Measurements from ENCODE around the gene CD177.
"Not testable (repeated sequence)": the region's sequence is repeated elsewhere in the genome, so short reads cannot be mapped to it uniquely, and the experiment has no call there.

Gene CD177

DNA sequence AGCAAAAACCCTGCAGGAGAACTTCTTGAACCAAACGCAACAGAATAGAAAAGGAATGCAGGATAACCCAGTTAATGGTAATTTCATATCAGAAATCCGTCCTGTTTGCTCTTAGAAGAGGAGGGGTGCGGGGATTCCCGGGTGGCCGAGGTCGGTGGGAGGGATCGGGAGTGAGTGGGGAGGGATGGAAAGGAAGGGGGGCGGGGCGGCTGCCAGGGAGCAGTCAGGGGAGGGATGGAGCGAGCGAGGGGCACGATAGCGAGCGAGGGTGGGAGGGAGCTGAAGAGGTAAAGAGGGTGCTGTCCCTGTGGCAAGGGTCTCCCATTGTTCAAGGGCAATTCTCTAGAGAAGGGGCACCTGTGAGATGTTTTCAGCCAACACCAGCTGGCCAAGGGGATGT is 26.5 kb downstream of the CD177 start:
- DNase-seq (ENCODE audit: extremely low read depth in 1 of 2, low read depth in 1 of 2) = no peak

DNA sequence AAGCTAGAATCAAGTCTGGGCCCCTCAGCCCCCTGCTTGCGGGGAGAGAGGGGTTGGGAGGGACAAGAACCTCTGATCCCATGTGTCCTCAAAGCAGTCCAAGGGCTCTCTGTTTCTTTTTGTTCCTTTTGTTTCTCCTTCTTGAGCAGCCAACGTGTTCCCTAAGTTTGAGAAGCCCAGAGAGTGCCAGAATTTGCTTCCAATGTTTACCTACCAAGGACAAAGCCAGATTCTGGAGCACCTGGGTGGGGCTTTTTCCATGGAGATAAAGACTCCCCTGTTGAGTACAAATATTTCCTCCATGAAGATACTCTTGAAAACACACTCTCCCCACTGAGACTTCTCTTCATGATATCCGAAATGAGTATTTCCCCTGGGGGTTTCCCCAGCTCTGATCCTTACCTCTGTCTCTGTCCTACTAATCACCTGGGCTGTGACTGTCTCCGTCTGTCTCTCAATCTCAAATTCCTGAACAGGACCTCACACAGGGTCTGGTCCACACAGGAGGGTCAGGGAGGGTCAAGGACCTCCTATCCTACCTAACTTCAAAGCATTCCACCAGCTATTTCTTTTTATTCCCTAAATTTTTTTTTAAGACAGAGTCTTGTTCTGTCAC is 27.4 kb downstream of the CD177 start:
- no peak for DNase-seq (ENCODE audit: extremely low read depth in 1 of 2, low read depth in 1 of 2)

DNA sequence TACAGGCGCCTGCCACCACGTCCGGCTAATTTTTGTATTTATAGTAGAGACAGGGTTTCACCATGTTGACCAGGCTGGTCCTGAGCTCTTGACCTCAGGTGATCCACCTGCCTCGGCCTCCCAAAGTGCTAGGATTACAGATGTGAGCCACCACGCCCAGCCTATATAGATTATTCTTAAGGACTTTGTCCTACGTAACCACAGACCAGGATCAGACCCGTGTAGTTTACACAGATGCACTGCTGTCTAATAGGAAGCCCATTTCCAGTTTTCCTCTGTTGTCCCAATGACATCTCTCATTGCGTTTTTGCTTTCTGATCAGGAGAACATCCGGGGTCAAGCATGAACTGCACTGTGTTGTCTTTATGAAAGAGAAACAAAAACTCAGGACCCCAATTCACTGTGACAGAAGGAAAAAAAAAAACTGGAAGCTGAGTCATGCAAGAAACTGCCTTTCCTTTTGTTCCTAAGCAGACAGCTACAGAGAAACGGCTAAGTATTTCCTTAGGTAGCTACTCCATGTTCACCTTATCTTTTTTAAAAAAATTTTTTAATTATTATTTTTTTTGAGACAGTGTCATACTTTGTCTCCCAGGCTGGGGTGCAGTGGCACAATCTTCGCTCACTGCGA is 29.2 kb downstream of the CD177 start:
- not testable (repeated sequence) for DNase-seq (ENCODE audit: extremely low read depth in 1 of 2, low read depth in 1 of 2)

GRCh38 chr19:43383254-43383653 is 29.8 kb downstream of the CD177 start:
- DNase-seq (ENCODE audit: extremely low read depth in 1 of 2, low read depth in 1 of 2) = not testable (repeated sequence)

DNA sequence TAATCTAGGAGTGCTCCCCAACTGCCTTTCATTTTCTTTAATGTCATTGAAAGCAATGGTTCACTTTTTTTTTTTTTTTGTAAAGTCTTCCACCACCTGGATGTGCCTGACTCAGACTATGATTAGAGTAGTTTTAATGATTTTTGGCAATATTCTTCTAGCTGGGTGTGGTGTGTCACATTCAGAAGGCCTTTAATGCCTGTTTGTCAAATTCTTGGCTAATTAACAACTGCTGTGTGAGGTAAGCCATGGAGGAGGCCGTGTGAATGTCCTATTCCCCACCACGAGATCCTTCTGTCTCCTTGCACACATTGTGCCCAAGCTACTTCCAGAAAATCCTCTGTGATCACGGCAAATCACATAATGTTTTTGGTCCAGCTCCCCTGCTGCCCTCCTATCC is 30.3 kb downstream of the CD177 start:
- DNase-seq (ENCODE audit: extremely low read depth in 1 of 2, low read depth in 1 of 2) = not testable (repeated sequence)

DNA sequence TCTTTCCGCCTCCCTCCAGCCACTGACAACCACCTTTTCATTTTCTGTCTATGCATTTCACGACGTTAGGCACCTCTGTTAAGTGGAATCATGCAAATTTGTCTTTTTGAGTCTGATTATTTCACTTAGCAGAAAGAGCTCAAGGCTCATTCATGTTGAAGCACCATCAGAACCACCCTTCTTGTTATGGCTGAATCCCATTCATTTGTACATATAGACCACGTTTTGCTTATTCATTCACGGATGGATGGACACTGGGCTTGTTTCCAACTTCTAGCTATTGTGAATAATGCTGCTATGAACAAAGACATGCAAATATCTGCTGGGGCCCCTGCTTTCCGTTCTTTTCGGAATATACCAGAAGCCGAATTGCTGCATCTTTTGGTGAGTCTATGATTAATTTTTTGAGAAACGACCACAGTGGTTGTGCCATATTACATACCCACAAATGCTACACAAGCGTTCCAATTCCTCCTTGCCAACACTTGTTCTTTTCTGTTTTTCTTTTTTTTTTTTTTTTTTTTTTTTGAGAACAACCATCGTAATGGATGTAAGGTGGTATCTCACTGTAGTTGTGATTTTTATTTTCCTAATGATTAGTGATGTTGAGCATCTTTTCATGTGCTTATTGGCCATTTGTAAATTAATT is 37.5 kb downstream of the CD177 start:
- DNase-seq (ENCODE audit: extremely low read depth in 1 of 2, low read depth in 1 of 2) = not testable (repeated sequence)

DNA sequence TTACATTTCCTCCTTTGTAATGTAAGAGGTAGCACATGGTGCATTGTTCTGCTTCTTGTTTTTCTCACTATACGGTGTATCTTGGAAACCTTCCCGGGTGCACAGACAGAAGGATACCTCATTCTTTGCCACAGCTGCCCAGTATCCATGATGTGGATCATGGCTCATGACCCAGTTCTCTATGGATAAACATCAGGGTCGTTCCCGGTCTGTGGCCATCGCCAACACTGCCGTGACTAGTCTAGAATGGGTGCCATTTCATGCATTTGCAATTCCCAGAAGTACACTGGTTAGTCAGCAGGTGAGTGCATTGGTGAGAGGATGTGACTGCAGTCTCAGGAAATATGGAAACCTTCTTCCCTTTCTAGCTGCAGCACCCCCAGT is 38.1 kb downstream of the CD177 start:
- DNase-seq (ENCODE audit: extremely low read depth in 1 of 2, low read depth in 1 of 2) = not testable (repeated sequence)

DNA sequence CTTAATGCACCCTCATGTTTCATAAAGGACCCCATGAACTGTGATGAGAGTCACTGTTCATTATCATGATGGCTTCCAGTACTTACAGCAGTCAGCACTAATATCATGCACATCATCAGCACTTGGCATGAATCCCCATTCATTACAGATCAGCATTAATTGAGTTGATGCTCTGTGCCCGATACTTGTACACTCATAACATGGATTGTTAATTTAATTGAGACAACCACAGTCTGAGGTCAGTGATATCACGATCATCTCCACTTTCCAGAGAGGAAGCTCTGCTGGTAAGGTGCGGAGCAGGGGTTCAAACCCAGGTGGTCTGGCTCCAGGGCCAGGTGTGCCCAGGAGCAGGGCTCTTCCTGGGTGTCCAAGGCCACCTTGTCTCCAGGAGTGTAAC is 40.0 kb downstream of the CD177 start:
- DNase-seq (ENCODE audit: extremely low read depth in 1 of 2, low read depth in 1 of 2) = not testable (repeated sequence)

DNA sequence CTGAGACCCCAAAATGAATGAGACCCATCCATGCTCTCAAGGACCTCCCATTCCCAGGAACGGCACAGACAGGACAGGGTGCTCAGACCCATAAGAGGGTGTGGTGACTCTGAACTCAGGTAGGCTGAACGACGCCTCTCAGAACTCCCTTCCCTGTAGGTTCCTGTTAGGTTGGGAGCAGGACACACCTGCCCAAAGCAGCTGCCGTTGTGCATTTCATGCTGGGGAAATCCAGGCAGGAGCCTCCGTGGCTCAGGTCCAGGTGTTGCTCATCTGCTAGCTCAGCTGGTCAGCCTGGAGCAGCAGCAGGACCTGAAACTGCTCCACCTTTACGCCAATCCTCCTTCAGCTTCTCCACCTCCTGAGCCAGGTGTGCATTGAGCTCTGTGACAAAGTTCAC is 42.1 kb downstream of the CD177 start:
- DNase-seq (ENCODE audit: extremely low read depth in 1 of 2, low read depth in 1 of 2) = no peak

- DNase-seq (ENCODE audit: extremely low read depth in 1 of 2, low read depth in 1 of 2) = no peak
Observed at GRCh38 chr19:43406297-43406696, 52.8 kb downstream of the CD177 start.

GRCh38 chr19:43407416-43408005 is 54.0 kb downstream of the CD177 start:
- no peak for DNase-seq (ENCODE audit: extremely low read depth in 1 of 2, low read depth in 1 of 2)

DNA sequence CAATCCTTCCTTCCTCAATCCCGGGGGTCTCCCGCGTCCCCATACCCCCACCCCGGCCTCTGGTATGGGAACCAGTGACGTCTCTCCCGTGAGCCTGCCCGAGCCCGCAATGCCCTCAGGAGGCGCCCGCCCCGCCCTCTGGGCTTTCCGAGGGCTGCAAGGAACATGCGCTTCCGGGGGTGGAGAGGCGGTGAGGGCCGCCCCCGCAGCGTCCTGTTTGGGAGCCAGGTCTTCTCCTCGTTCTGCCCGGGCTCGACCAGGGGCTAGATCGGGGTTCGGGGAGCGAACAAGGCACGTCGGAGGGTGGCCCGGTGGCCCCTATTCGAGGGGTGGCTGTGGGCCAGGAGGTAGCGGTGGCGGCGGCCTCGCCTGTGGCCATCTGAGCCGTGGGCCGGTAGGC is 54.6 kb downstream of the CD177 start:
- DNase-seq (ENCODE audit: extremely low read depth in 1 of 2, low read depth in 1 of 2) = no peak

- DNase-seq (ENCODE audit: extremely low read depth in 1 of 2, low read depth in 1 of 2) = no peak
Observed at GRCh38 chr19:43409415-43409814, 55.9 kb downstream of the CD177 start.

DNA sequence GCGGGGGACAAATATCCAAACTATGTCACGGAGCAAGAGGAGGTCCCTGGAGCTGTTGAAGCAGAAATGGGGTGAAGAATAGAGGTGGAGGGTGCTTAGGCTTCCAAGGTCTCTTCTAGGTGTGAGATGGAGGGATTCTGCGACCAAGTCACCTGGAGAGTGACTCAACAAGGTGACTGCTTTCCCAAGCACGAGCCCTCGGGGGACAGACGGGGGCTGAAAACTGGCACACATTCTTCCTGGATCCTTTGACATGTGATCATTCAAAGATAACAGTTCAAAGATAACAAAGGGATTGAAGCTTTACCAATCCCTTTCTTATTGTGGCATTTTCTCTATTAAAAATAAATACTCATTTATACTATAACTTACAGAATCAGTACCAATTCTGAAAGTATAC is 59.0 kb downstream of the CD177 start:
- no peak for DNase-seq (ENCODE audit: extremely low read depth in 1 of 2, low read depth in 1 of 2)
